ENCODE data around the gene ST6GAL2.

ST6GAL2 gene

DNA sequence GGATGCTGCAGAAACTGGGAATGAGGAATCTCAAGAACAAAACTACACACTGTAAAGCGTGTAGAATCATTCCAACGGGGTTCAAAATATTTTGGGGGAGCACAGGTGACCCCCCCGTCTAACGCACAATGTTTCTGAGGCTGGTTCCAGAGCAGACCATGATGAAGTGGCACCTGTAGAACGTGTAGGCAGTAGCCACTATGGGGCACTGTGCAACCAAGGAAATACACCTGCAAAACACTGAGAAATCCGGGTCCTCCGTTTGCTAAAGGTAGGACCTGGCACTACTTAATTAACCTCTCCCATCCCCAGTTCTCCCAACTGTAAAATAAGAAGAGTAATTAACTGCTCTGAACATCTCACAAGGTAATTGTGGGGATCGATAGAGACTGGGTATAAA, 22.6 kb downstream of the ST6GAL2 start:
- no peak for DNase-seq

DNA sequence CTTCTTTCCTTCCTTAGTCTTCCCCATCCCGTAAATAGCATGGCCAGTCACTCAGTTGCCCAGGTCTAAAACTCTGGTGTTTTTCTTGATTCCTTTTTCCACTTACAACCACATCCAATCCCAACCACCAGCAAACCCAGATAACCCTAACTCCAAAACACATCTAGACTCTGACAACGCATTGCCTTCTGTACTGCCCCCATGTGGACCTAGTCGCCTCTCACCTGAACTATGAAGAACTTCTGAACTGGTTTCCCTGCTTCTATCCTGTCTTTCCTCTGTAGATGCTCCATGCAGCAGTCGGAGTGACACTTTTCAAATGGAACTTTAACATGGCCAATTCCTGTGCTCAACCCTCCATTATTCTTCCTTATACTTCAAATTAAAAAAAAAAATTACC, 26.5 kb downstream of the ST6GAL2 start:
- no peak for DNase-seq

DNA sequence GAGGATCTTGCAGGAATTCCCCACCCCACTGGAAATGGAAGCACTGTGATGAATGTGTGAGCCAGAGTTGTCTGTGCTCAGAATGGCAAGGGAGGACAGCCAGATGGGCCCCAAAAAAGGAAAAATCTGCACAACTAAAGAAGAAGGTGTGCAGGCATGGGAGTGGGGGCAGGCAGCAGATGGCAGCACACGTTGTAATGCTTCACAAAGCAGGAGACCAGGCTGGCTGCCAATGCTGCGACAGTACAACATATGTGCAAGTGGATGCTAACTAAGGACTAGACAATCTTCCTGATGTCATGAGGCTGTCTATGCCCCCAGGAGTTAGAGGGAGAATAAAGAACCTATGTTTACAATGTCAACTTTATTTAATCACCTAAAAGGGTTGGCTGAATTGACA, 27.2 kb downstream of the ST6GAL2 start:
- DNase-seq, result no peak

DNA sequence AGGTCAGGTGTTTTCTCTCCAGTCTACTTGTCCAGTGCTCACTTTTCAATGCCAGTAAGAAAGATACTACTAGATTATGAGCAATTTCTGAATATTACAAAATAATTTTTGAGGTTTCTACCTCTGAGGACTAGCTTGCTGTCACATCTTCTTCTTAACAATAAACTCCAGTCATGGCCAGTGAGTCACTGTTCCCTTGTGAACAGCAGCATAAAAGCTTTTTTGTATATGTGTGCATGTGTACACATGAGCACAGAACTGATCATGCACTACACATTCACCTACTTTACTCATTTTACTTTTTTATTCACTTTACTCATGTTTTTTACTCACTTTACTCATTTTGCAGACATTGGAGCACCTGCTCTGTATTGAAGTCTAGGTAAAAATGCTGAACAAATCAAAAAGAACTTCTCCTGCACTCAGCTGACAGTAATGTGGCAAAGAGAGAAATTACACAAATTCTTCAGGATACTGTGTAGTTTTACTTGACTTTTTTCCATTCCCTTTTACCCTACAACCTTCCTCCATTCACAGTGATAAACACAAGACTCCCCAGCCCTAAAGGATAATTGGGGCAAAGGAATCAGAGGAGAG, 28.0 kb downstream of the ST6GAL2 start:
- DNase-seq, result no peak

DNA sequence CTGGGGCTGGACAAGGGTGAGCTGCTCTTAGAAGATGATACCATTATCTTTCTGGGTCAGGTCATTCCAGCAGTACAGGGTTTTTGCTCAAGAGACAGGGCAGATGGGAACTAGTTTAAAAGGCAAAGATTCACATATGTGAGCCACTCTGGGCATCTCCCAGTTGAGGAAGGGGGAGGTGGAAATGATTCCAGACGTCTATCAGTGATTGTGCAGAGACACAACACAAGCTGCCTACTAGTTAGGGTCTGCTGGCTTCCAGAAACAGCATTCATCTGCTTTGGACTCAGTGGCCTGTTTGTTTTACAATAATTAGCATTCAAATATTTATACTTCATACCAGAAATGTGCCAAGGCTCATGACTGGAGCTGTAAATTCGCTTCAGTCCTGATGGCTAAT, 32.3 kb downstream of the ST6GAL2 start:
- DNase-seq, result no peak

DNA sequence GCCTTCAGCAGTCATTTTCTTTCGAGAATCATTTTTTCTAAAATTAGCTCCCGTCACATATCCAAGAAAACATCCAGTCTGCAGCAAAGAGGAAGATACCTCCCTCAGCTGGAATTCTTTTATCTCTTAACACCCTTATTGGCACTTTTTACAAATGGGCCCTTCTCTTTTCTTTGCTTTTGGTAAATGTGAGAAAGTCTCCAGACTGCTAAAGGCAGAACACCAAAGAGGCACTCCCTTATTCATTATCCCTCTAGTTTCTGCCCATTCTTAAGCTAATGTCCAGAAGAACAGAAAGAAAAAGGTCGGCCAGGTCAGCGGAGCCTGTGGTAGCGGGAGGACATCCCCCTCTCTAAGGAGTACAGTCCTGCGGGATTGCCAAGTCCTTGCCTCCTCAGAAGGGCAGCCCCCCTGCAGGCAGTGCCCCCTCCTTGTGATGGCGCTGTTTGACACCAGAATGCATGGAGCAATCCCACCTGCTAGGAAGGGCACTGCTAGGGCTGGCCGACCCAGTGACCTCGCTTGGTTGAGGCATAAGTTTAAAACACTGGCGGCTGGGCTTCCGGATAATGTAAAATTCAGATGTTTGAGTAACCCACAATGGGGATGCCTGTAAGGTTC, 34.0 kb downstream of the ST6GAL2 start:
- no peak for DNase-seq

DNA sequence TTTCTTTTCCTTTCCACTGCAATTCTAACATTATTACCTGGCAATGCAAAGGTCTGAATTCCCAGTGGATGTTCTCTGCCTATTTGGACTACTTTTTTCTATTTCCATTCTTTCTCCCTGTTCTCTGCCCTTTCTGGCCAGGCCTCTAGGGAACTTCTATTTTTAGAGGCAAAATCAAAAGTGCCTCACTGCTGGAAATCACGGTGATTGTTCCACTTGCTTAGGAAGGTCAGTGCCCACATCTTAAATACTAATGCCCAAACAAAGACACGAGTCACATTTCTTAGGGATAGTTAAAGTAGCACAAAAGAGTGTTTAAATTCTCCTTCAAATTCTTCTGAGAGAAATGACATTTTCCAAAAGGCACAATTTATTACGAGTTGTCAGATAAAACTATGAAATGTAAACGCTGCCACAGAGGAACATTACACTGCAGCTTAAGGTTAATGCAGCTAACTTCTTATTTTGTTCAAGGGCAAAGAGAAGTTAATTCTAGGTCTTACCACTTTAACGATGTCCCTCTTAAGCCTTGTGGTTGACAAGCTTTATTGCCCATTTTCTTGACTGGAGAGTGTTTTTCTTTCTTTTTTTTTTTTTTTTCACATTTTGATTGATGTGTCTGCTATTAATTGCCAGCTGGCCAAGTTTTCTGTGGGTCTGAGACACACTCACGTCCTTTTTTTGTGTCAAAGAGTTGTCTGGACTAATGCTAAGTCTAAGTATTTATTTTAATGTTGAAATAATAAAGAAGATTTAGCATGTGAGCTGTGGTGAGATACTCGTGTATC, 34.7 kb downstream of the ST6GAL2 start:
- no peak for DNase-seq

DNA sequence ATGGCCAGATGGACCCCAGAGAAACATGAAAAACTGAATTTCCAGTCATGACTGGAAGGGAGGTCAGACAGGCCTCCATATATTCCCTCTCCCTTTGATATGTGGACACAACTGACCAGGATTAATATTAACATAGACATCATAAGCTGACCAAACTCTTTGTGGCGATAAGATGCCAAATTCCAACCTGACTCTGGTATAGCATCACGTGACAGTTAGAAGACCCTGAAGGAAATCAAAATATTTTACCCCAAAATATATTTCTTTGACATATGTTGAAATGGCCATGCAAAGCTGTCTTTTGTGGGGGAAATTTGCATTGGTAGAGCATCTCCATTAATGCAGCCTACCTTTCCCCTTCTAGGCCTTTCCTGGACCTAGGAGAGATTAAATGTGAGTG, 36.7 kb downstream of the ST6GAL2 start:
- no peak for DNase-seq

DNA sequence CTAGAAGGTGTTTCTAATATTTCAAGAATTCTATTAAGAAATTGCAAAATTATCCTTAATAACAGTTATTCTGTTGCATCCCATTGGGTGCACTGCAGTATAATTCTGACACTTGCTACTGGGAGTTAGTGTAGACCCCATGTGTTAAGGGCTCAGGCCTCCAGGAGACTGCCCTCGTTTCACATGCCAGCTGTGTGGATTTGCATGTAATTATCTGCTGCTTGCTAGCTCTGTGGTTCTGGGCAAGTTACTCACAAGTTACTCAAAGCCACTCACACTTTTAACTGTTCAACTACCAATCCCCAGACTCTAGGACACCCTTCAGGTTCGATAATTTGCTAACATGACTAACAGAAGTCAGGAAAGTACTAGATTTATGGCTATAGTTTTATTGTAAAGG, 38.6 kb downstream of the ST6GAL2 start:
- DNase-seq, result no peak

DNA sequence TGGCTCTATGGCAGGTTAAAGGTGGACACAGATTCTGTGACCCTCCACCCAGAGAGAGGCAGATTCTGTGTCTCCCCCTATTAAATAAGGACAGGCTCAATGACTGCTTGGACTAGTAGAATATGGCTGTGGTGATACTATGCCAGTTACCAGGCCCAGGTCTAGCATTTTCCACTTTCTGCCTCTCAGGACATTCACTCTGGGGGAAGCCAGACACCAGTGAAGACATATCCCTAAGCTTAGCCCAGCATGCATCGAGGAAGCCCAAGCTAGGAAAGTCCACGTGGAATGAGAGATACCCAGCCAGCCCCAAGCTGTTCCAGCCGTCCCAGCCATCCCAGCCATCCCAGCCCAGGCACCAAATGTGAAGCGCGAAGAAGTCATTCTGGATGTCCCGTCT, 40.3 kb downstream of the ST6GAL2 start:
- no peak for DNase-seq

DNA sequence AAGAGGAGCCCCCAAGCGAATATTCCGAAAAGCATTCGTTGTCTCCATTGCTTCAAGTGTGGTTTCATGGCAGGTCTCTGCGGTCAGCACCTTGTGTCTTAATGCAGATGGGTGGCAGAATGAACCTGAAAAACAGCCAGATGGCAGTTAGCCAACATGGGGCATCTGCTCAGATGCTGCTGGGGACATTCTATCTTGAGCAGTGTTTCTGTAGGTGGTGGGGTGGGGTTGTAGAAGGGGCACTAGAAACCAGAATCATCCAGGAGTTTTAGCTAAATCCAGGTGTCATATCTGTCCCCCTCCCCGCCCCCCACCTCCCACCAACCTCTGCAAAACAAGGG, 42.1 kb downstream of the ST6GAL2 start:
- DNase-seq, result no peak

DNA sequence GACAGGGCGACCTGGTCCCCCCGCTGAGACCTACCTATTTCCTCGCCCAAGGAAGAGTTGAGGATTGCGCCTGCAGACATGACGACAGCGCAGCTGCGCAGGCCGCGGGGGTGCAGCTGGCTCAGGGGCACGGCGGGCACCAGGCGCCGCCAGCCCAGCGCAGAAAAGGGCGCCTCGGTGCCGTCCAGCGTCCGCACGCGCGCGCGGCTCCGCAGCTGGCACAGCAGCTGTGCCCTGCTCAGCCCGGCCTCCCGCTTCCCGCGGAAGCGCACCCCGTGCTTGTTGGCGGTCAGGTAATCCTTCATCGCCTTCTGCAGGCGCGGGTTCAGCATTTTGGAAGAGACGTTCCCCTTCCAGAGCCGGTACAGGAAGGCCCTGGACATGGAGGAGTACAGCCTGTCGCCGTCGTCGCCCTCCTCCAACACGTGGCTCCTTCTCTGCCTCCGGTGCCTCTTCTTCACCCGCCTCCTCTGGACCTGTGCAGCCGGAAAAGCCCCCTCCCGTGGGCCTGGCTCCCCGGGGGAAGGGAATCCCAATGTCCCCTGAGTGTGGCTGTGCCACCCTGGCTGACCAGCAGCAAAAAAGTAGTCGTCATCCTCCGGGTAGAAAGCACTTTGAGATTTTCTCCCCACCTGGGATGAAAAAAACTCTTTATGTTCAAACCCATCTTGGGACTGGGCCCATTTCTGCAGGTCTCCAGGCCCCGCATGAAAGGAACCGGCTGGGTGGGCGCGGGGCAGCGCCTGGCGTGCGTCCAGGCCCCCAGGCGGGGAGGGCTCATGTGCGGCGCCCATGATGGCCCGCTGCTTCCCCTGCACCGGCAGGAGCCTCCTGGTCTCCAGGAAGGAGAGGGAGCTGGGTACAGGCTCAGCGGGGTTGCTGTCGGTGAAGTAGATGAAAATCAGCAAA, 42.7 kb downstream of the ST6GAL2 start:
- no peak for DNase-seq

DNA sequence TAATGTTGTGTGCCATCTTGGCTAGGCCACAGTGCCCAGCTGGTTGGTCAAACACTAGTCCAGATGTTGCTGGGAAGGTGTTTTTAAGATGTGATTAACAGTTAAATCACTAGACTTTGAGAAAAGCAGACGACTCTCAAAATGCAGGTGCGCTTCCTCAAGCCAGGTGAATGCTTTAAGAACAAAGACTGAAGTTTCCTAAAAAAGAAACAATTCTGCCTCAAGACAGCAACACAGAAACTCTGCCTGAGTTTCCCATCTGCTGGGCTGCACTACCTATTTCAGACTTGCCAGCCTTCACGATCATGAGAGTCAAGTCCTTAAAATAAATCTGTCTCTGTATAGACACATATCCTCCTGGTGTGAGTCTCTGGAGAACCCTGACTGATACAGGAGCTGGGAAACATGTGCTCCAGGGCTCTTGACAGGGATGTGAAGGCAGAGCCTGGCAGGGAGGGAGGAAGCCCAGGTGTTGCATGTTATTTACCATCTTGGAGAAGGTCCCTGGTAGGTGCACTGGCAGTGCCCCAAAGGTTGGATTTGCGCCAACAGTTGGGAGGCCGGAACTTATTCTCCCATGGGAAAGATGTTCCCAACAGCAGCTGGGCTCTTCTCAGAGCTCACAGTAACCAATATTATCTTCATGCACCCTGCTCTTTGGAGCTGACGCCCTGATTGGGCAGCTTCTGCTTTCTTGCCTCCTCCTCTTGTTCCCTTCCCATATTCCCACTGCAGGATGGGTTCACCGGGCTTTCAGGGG, 43.9 kb downstream of the ST6GAL2 start:
- DNase-seq, result no peak

DNA sequence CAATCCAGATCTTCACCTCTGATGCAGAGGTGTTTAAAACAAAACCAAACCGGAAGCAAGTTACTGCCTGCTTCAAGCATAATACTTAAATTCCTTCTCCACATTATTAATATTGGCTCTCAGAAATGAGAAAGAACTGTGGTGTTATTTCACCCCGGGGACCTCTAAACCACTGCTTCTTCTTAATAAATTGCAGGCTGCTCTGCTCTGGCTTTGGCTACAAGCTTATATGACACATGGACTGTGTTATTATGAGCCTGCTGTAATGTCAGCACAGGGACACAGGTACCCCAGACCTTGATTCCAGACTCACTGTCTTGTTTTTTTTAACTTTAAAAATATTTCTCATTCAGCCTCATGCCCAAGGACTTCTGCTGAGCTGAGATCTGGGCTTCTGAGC, 45.1 kb downstream of the ST6GAL2 start:
- no peak for DNase-seq

DNA sequence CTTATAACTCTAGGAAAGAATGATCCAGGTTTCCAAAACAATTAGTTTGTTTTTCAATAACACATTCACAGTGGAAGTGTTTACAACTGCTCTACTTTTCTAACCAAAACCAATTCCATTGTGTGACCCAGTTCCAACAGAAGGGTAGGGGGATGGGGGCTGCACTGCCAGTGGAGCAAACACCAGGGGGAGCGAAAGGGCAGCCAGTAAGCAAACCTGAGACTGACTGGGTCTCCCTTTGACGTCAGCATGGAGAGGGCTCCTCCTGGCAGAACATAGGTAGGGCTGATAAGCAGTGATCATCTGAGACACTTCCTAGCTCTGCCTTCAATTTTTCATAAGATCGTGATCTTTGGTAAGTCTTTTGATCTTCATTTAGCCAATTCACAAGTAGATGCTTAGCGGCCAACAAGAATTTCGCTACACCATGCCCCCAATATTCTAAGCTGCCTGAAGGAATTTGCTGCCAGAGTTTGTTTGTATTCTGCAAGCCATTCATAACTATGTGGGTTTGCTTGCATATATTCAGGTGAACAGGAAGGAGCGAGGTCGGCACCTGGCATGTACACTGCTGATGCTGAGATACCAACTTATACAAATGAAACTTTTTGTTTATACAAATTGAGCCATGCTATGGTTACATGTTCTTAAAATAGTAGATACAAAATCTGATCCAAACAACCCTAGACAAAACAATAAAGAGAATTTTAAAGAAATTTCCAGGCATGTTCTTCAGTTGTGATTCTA, 45.9 kb downstream of the ST6GAL2 start:
- DNase-seq, result no peak

DNA sequence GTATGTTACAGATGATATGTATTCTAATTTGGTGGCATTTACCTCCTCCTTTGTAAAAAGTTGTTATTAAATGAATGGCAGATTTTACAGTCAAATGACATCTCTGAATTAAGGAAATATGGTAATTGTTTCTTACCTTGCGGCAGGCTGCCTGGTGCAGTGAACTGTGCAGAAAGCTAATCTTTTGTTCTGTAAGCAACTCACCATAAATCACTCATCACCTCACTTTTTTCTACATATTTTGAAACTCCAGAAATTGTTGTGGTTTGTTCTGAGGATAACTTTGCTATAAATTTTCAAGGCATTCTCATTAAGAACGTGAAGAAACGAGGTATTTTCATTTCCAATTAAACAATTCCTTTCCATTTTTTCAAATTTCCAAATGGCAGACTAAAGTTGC, 52.7 kb downstream of the ST6GAL2 start:
- DNase-seq, result peak; percentile 48

DNA sequence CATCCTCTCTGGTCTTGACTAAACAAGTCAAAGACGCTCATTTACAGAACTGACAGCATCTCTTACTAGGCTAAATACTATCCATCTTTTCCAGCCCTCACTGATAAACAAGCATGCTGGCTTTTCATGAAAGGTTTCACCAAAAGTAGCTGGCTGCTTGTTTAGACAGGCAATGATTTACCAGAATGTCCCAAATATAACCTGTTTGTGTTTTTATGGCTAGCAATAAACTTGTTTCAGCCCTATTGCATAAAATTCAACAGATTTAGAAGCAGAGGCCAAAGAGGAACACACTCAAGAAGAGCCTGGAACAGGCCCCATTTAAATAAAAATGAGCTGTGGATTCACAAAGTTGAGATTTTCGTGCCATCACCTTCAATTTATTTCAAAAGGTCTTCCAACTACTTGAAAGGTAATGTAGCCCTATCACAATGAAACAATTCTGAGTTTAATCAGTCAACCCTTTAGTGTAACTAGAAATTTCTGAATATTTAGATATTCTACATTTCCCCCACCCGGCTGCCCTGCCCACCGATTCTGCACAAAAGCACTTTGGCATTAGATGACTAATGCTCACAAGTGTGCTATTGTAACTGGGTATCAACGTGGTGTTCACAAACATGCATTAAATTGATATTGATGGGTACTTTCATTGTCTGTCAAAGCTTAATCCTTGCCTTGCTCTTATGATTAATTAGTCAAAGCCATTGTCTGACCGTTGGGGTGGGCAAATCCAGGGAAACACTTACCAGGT, 54.0 kb downstream of the ST6GAL2 start:
- no peak for DNase-seq

DNA sequence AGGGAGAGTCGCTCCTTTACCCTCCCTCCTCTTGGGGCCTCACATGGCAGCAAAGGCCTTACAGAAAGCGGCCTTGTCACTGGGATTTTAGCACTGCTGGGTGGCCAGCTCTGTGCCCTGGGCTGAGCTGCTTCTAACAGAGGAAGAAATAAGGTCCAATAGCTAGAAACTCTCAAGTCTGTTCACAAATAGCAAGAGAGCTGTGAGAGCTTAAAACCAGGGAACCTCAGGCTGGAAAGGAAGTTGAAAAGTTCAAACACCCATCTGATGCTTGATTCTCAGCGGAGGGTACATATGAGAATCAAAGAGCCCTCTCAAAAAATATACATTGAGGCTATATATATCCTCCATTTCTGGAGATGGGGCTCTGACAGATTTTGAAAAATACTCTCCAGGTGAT, 54.7 kb downstream of the ST6GAL2 start:
- DNase-seq, result no peak

DNA sequence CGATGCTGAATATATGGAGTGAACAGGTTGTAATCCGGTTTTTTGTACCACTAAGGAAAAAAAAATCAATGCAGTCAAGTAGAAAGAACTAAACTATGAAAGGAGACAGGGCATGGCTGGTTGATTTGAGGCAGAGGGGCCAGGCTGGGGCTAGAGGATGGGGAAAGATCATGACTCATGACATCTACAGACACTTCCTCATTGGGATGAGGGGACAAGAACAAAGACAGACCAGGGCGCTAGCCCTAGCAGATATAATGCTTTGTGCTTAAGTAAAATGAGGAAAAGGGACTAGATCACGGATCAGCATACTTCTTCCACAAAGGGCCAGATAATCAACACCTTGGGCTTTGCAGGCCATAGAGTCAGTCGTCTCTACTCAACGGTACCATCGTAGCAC, 55.8 kb downstream of the ST6GAL2 start:
- DNase-seq, result no peak

DNA sequence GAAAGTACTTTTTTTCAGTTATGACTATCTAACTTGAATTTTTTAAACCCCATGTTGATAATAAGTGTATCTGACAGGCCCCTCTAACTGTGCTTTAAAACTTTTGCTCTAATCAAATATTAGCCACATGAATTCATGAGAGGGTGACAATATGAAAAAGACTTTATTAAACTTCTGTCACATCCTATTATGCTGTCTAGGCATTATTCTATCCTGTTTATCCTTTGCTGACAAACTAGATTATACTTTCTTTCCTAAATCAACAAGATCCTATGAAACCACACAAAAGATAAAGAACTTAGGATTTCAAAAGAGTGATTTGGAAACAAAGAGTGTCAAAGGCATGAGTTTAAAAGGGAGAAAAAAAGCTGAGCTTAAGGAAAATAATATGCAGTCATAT, 57.8 kb downstream of the ST6GAL2 start:
- DNase-seq, result no peak

DNA sequence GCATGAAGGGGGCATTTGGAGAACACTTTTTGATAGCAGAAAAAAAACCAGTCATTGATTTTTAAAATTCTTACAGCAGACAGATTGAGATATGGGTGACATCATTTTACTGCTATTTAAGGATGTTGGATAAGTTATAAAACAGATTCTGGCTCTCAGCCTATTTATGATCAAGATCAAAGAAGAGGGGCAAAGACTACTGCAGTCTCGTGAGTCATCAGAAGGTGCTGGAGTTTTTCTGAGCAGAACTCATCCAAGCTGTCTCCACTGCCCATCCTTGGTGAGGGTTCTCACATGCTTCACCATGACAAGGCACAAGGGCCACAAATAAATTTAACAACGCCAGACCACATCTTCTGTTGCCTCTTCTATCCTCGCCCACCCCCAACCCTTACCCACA, 58.8 kb downstream of the ST6GAL2 start:
- peak; percentile 38 for DNase-seq
